AG09309 (cell line): ENCODE data around the gene GPR61.

ENCODE experiments used
- DNase-seq: peaks from one replicate; pipeline ENCODE4 v3.0.0-alpha.2; 2010; ENCODE audit warnings: low read depth
- H3K4me3 ChIP-seq: 2 replicates; pipeline ENCODE4 v1.5.1; 2011; ENCODE audit warnings: mild to moderate bottlenecking, low read depth, low read length, moderate library complexity; ENCODE audit not compliant: control insufficient read depth
- CTCF ChIP-seq: IDR thresholded peaks from 2 replicates; pipeline ENCODE4 v1.5.1; 2011; ENCODE audit warnings: mild to moderate bottlenecking, low read depth, low read length, inconsistent platforms; ENCODE audit not compliant: insufficient read depth, control insufficient read depth; ENCODE audit errors: missing control alignments

GPR61 gene

DNA sequence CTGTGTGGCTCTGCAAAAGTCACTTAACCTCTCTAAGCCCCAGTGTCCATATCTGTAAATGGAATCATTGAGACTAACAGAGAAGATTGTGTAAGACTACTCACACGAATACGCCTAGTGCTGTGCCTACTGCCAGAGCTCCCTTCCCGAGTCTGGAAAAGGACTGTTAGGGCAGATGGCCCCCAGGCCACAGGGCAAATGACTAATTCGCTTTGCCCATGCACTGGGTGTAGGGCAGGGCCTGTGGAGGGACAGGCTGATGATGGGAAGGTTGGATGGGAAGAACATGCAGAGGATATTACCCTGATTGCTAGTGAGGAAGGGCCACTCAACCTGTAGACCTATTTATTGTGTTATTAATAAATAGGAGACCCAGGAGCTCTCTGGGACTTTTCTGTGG is 4.2 kb upstream of the GPR61 start:
- H3K4me3 ChIP-seq: no peak overlapping the region
- DNase-seq: no peak
- TF ChIP-seq CTCF: no peak

GRCh38 chr1:109535971-109536491 is 3.6 kb upstream of the GPR61 start:
- no peak for DNase-seq
- H3K4me3 ChIP-seq: no peak overlapping the region
- no peak for TF ChIP-seq CTCF

GRCh38 chr1:109537450-109538178 is 2.1 kb upstream of the GPR61 start:
- no peak for TF ChIP-seq CTCF
- no peak overlapping the region for H3K4me3 ChIP-seq
- no peak for DNase-seq

GRCh38 chr1:109538827-109539555 is 681 bp upstream of the GPR61 start:
- no peak for DNase-seq
- TF ChIP-seq CTCF: no peak
- H3K4me3 ChIP-seq: no peak overlapping the region

- no peak for TF ChIP-seq CTCF
- no peak for DNase-seq
- no peak overlapping the region for H3K4me3 ChIP-seq
Observed at GRCh38 chr1:109541102-109541501, 1.4 kb downstream of the GPR61 start.

- TF ChIP-seq CTCF: no peak
- H3K4me3 ChIP-seq: no peak overlapping the region
- DNase-seq: no peak
Observed at GRCh38 chr1:109542657-109543056, 3.0 kb downstream of the GPR61 start.
